Neural cell (in vitro differentiated cells): ENCODE data around the gene PDE4D.

Experiments used
- EZH2 ChIP-seq: fragments of 200-600, 300-800 bp; shearing (Covaris generic), sonication (generic); IDR thresholded peaks from 2 replicates; pipeline ENCODE4 v1.6.1; 2014; ENCODE audit warnings: antibody characterized with exemption, low read length, borderline replicate concordance, mild to moderate bottlenecking; ENCODE audit not compliant: insufficient read depth, poor library complexity, severe bottlenecking
- TAF1 ChIP-seq: IDR thresholded peaks from 2 replicates; pipeline ENCODE4 v1.6.1; 2012; ENCODE audit warnings: low read depth
- TF ChIP-seq, protein P1 (sequence below): fragments of 450-650 bp; IDR thresholded peaks from 2 replicates; pipeline ENCODE4 v1.5.1; 2014; ENCODE audit warnings: antibody characterized with exemption, mild to moderate bottlenecking, moderate library complexity; ENCODE audit not compliant: poor library complexity, severe bottlenecking

DNA sequence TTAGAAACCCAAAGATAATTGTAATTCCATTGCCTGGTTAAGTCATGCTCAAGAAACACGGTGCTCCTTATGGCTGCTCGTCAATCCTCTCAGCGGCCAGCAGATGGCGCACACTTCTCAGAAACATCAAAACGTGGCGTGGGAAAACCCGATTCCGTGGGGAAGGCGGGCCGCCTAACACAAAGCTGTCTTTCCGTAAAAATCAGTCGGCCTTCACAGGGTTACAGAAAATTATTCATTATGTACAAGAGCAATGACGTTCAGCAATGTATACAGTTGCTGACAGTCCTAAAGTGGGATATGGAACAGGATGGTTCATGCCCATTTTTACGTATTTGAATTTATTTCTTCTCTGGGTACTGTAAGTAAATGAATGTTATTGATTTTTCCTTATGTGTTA, 83.5 kb downstream of the PDE4D start:
- TF ChIP-seq, protein P1, sequence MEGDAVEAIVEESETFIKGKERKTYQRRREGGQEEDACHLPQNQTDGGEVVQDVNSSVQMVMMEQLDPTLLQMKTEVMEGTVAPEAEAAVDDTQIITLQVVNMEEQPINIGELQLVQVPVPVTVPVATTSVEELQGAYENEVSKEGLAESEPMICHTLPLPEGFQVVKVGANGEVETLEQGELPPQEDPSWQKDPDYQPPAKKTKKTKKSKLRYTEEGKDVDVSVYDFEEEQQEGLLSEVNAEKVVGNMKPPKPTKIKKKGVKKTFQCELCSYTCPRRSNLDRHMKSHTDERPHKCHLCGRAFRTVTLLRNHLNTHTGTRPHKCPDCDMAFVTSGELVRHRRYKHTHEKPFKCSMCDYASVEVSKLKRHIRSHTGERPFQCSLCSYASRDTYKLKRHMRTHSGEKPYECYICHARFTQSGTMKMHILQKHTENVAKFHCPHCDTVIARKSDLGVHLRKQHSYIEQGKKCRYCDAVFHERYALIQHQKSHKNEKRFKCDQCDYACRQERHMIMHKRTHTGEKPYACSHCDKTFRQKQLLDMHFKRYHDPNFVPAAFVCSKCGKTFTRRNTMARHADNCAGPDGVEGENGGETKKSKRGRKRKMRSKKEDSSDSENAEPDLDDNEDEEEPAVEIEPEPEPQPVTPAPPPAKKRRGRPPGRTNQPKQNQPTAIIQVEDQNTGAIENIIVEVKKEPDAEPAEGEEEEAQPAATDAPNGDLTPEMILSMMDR, result peak; percentile 93
- TF ChIP-seq EZH2 (no peak), TAF1 (no peak)
